WTC11 (cell line): ENCODE data around the gene C20orf144. TPM values are rescaled to one million over a fixed set of nuclear protein-coding genes. Genes with fewer than 3 reads are reported as not detected.
A peak's percentile ranks its signal among the peaks of the same experiment; 100 is the strongest.

Experiments
- CREB1 ChIP-seq: sonication (generic); formaldehyde crosslinking; IDR thresholded peaks from 2 replicates; pipeline ENCODE4 v1.8.0; 2023; ENCODE audit warnings: mild to moderate bottlenecking, missing genetic modification reagents
- E2F1 ChIP-seq: sonication (generic); formaldehyde crosslinking; IDR thresholded peaks from 2 replicates; pipeline ENCODE4 v1.8.0; 2022; ENCODE audit warnings: mild to moderate bottlenecking, missing genetic modification reagents
- ESRRA ChIP-seq: sonication (generic); formaldehyde crosslinking; IDR thresholded peaks from 2 replicates; pipeline ENCODE4 v1.8.1; 2022; ENCODE audit warnings: mild to moderate bottlenecking, missing genetic modification reagents, borderline replicate concordance
- ETV6 ChIP-seq: sonication (generic); formaldehyde crosslinking; IDR thresholded peaks from 2 replicates; pipeline ENCODE4 v1.8.1; 2022; ENCODE audit warnings: mild to moderate bottlenecking, missing genetic modification reagents
- HMGA2 ChIP-seq: fragments of 250-450 bp; sonication (Bioruptor Pico); IDR thresholded peaks from 2 replicates; pipeline ENCODE4 v1.4.0; 2021; ENCODE audit warnings: mild to moderate bottlenecking, moderate library complexity
- JAZF1 ChIP-seq: fragments of 250-450 bp; sonication (Bioruptor Pico); IDR thresholded peaks from 2 replicates; pipeline ENCODE4 v1.9.0; 2021; ENCODE audit warnings: moderate library complexity, mild to moderate bottlenecking, inconsistent platforms
- KAT7 ChIP-seq: sonication (generic); formaldehyde crosslinking; IDR thresholded peaks from 2 replicates; pipeline ENCODE4 v1.8.1; 2023; ENCODE audit warnings: missing genetic modification reagents, mild to moderate bottlenecking, borderline replicate concordance
- NFATC4 ChIP-seq: fragments of 250-450 bp; sonication (Bioruptor Pico); IDR thresholded peaks from 2 replicates; pipeline ENCODE4 v1.9.0; 2021; ENCODE audit warnings: mild to moderate bottlenecking
- PRRX2 ChIP-seq: fragments of 250-450 bp; sonication (Bioruptor Pico); IDR thresholded peaks from 2 replicates; pipeline ENCODE4 v1.8.0; 2021; ENCODE audit warnings: mild to moderate bottlenecking
- SMAD3 ChIP-seq: sonication (generic); formaldehyde crosslinking; IDR thresholded peaks from 2 replicates; pipeline ENCODE4 v1.8.0; 2022; ENCODE audit warnings: missing genetic modification reagents, mild to moderate bottlenecking, borderline replicate concordance
- SMAD4 ChIP-seq: sonication (generic); formaldehyde crosslinking; IDR thresholded peaks from 2 replicates; pipeline ENCODE4 v1.8.0; 2022; ENCODE audit warnings: mild to moderate bottlenecking, missing genetic modification reagents
- ZNF121 ChIP-seq: sonication (generic); formaldehyde crosslinking; IDR thresholded peaks from 2 replicates; pipeline ENCODE4 v1.8.0; 2023; ENCODE audit warnings: missing genetic modification reagents
- ZNF263 ChIP-seq: sonication (generic); formaldehyde crosslinking; IDR thresholded peaks from 2 replicates; pipeline ENCODE4 v1.8.1; 2022; ENCODE audit warnings: low read depth, mild to moderate bottlenecking, moderate library complexity, missing genetic modification reagents
- ZSCAN18 ChIP-seq: fragments of 250-450 bp; sonication (Bioruptor Pico); IDR thresholded peaks from 2 replicates; pipeline ENCODE4 v2.1.2; 2022; ENCODE audit warnings: mild to moderate bottlenecking, moderate library complexity
- total RNA-seq: library from RNA; stranded (reverse); gene quantifications from 3 replicates; pipeline ENCODE4 v1.2.3, GENCODE V29; 2021
- TF ChIP-seq, protein P1 (sequence below): sonication (generic); formaldehyde crosslinking; IDR thresholded peaks from 2 replicates; pipeline ENCODE4 v1.8.1; 2022; ENCODE audit warnings: low read depth, mild to moderate bottlenecking, moderate library complexity, missing genetic modification reagents, borderline replicate concordance
- TF ChIP-seq, protein P2 (sequence below): sonication (generic); formaldehyde crosslinking; IDR thresholded peaks from 2 replicates; pipeline ENCODE4 v1.8.1; 2022; ENCODE audit warnings: mild to moderate bottlenecking, missing genetic modification reagents, moderate library complexity, borderline replicate concordance
- TF ChIP-seq, protein P3 (sequence below): sonication (generic); formaldehyde crosslinking; IDR thresholded peaks from 2 replicates; pipeline ENCODE4 v1.8.1; 2022; ENCODE audit warnings: missing genetic modification reagents, borderline replicate concordance
- TF ChIP-seq, protein P4 (sequence below): fragments of 250-450 bp; sonication (Bioruptor Pico); IDR thresholded peaks from 2 replicates; pipeline ENCODE4 v1.8.0; 2021; ENCODE audit warnings: mild to moderate bottlenecking
- TF ChIP-seq, protein P5 (sequence below): fragments of 250-450 bp; sonication (Bioruptor Pico); IDR thresholded peaks from 2 replicates; pipeline ENCODE4 v1.9.0; 2021; ENCODE audit warnings: mild to moderate bottlenecking, borderline replicate concordance
- TF ChIP-seq, protein P6 (sequence below): fragments of 250-450 bp; sonication (Bioruptor Pico); IDR thresholded peaks from 2 replicates; pipeline ENCODE4 v1.9.0; 2021; ENCODE audit warnings: mild to moderate bottlenecking
- TF ChIP-seq, protein P7 (sequence below): sonication (generic); formaldehyde crosslinking; conservative IDR thresholded peaks from 2 replicates; pipeline ENCODE4 v1.8.1; 2023; ENCODE audit warnings: mild to moderate bottlenecking, low read depth, missing genetic modification reagents, moderate library complexity

Gene C20orf144
- total RNA-seq, 1 experiment from 2014 or later = 0.09 TPM

DNA sequence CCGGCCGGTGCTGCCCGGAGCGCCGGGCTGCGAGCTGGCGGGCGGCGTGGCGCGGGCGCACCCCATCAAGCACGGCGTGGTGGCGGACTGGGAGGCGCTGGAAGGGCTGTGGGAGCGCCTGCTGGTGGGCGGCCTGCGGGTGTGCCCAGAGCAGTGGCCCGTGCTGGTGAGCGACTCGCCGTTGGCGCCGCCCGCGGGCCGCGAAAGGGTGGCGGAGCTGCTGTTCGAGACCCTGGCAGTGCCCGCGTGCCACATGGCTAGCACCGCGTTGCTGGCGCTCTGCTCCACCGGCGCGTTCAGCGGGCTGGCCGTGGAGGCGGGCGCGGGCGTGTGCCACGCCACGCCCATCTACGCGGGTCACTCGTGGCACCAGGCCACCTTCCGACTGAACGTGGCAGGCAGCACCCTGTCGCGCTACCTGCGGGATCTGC, 5.1 kb downstream of the C20orf144 start (continued):
- TF ChIP-seq KAT7 = peak; percentile 4; the same call in 1 of the 2 replicates
- TF ChIP-seq PRRX2 = no peak
- TF ChIP-seq, protein P1, sequence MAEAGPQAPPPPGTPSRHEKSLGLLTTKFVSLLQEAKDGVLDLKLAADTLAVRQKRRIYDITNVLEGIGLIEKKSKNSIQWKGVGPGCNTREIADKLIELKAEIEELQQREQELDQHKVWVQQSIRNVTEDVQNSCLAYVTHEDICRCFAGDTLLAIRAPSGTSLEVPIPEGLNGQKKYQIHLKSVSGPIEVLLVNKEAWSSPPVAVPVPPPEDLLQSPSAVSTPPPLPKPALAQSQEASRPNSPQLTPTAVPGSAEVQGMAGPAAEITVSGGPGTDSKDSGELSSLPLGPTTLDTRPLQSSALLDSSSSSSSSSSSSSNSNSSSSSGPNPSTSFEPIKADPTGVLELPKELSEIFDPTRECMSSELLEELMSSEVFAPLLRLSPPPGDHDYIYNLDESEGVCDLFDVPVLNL (CRISPR knock-in tag) = no peak
- no peak for TF ChIP-seq SMAD4 (CRISPR knock-in tag)
- TF ChIP-seq, protein P2, sequence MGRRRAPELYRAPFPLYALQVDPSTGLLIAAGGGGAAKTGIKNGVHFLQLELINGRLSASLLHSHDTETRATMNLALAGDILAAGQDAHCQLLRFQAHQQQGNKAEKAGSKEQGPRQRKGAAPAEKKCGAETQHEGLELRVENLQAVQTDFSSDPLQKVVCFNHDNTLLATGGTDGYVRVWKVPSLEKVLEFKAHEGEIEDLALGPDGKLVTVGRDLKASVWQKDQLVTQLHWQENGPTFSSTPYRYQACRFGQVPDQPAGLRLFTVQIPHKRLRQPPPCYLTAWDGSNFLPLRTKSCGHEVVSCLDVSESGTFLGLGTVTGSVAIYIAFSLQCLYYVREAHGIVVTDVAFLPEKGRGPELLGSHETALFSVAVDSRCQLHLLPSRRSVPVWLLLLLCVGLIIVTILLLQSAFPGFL (CRISPR knock-in tag) = no peak
- TF ChIP-seq ZNF263 = peak; percentile 52; the same call in 1 of the 2 replicates
- TF ChIP-seq NFATC4 (CRISPR knock-in tag) = no peak
- no peak for TF ChIP-seq E2F1 (CRISPR knock-in tag)
- TF ChIP-seq, protein P3, sequence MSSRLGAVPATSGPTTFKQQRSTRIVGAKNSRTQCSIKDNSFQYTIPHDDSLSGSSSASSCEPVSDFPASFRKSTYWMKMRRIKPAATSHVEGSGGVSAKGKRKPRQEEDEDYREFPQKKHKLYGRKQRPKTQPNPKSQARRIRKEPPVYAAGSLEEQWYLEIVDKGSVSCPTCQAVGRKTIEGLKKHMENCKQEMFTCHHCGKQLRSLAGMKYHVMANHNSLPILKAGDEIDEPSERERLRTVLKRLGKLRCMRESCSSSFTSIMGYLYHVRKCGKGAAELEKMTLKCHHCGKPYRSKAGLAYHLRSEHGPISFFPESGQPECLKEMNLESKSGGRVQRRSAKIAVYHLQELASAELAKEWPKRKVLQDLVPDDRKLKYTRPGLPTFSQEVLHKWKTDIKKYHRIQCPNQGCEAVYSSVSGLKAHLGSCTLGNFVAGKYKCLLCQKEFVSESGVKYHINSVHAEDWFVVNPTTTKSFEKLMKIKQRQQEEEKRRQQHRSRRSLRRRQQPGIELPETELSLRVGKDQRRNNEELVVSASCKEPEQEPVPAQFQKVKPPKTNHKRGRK (CRISPR knock-in tag) = no peak
- no peak for TF ChIP-seq ESRRA (CRISPR knock-in tag)
- no peak for TF ChIP-seq HMGA2 (CRISPR knock-in tag)
- no peak for TF ChIP-seq SMAD3 (CRISPR knock-in tag)
- peak; percentile 93 for TF ChIP-seq ZNF121
- TF ChIP-seq CREB1 (CRISPR knock-in tag) = no peak
- TF ChIP-seq, protein P4, sequence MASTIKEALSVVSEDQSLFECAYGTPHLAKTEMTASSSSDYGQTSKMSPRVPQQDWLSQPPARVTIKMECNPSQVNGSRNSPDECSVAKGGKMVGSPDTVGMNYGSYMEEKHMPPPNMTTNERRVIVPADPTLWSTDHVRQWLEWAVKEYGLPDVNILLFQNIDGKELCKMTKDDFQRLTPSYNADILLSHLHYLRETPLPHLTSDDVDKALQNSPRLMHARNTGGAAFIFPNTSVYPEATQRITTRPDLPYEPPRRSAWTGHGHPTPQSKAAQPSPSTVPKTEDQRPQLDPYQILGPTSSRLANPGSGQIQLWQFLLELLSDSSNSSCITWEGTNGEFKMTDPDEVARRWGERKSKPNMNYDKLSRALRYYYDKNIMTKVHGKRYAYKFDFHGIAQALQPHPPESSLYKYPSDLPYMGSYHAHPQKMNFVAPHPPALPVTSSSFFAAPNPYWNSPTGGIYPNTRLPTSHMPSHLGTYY (CRISPR knock-in tag) = no peak
- TF ChIP-seq, protein P5, sequence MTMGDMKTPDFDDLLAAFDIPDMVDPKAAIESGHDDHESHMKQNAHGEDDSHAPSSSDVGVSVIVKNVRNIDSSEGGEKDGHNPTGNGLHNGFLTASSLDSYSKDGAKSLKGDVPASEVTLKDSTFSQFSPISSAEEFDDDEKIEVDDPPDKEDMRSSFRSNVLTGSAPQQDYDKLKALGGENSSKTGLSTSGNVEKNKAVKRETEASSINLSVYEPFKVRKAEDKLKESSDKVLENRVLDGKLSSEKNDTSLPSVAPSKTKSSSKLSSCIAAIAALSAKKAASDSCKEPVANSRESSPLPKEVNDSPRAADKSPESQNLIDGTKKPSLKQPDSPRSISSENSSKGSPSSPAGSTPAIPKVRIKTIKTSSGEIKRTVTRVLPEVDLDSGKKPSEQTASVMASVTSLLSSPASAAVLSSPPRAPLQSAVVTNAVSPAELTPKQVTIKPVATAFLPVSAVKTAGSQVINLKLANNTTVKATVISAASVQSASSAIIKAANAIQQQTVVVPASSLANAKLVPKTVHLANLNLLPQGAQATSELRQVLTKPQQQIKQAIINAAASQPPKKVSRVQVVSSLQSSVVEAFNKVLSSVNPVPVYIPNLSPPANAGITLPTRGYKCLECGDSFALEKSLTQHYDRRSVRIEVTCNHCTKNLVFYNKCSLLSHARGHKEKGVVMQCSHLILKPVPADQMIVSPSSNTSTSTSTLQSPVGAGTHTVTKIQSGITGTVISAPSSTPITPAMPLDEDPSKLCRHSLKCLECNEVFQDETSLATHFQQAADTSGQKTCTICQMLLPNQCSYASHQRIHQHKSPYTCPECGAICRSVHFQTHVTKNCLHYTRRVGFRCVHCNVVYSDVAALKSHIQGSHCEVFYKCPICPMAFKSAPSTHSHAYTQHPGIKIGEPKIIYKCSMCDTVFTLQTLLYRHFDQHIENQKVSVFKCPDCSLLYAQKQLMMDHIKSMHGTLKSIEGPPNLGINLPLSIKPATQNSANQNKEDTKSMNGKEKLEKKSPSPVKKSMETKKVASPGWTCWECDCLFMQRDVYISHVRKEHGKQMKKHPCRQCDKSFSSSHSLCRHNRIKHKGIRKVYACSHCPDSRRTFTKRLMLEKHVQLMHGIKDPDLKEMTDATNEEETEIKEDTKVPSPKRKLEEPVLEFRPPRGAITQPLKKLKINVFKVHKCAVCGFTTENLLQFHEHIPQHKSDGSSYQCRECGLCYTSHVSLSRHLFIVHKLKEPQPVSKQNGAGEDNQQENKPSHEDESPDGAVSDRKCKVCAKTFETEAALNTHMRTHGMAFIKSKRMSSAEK (CRISPR knock-in tag) = no peak
- no peak for TF ChIP-seq ZSCAN18 (CRISPR knock-in tag)
- no peak for TF ChIP-seq JAZF1 (CRISPR knock-in tag)
- TF ChIP-seq, protein P6, sequence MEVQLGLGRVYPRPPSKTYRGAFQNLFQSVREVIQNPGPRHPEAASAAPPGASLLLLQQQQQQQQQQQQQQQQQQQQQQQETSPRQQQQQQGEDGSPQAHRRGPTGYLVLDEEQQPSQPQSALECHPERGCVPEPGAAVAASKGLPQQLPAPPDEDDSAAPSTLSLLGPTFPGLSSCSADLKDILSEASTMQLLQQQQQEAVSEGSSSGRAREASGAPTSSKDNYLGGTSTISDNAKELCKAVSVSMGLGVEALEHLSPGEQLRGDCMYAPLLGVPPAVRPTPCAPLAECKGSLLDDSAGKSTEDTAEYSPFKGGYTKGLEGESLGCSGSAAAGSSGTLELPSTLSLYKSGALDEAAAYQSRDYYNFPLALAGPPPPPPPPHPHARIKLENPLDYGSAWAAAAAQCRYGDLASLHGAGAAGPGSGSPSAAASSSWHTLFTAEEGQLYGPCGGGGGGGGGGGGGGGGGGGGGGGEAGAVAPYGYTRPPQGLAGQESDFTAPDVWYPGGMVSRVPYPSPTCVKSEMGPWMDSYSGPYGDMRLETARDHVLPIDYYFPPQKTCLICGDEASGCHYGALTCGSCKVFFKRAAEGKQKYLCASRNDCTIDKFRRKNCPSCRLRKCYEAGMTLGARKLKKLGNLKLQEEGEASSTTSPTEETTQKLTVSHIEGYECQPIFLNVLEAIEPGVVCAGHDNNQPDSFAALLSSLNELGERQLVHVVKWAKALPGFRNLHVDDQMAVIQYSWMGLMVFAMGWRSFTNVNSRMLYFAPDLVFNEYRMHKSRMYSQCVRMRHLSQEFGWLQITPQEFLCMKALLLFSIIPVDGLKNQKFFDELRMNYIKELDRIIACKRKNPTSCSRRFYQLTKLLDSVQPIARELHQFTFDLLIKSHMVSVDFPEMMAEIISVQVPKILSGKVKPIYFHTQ = no peak
- TF ChIP-seq, protein P7, sequence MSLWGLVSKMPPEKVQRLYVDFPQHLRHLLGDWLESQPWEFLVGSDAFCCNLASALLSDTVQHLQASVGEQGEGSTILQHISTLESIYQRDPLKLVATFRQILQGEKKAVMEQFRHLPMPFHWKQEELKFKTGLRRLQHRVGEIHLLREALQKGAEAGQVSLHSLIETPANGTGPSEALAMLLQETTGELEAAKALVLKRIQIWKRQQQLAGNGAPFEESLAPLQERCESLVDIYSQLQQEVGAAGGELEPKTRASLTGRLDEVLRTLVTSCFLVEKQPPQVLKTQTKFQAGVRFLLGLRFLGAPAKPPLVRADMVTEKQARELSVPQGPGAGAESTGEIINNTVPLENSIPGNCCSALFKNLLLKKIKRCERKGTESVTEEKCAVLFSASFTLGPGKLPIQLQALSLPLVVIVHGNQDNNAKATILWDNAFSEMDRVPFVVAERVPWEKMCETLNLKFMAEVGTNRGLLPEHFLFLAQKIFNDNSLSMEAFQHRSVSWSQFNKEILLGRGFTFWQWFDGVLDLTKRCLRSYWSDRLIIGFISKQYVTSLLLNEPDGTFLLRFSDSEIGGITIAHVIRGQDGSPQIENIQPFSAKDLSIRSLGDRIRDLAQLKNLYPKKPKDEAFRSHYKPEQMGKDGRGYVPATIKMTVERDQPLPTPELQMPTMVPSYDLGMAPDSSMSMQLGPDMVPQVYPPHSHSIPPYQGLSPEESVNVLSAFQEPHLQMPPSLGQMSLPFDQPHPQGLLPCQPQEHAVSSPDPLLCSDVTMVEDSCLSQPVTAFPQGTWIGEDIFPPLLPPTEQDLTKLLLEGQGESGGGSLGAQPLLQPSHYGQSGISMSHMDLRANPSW (CRISPR knock-in tag) = no peak; the same call in 1 of the 2 replicates
- TF ChIP-seq ETV6 (CRISPR knock-in tag) = no peak
